K562 (cell line): ENCODE results near the gene SCLY. TPM values are rescaled to one million over a fixed set of nuclear protein-coding genes. Genes with fewer than 3 reads are reported as not detected.

Source experiments
- ARHGAP35 ChIP-seq: fragments of 450-650 bp; IDR thresholded peaks from 2 replicates; pipeline ENCODE4 v1.6.1; 2018; ENCODE audit not compliant: partially characterized antibody
- ATF7 ChIP-seq: fragments of 450-650 bp; IDR thresholded peaks from 2 replicates; pipeline ENCODE4 v1.7.1; 2014; ENCODE audit warnings: mild to moderate bottlenecking, moderate library complexity
- ESRRB ChIP-seq: fragments of 250-450 bp; sonication (Bioruptor Pico); IDR thresholded peaks from 2 replicates; pipeline ENCODE4 v1.5.0; 2020; ENCODE audit warnings: mild to moderate bottlenecking, moderate library complexity, borderline replicate concordance
- FOSL1 ChIP-seq: fragments of 200-800 bp; sonication (Bioruptor generic); conservative IDR thresholded peaks from 2 replicates; pipeline ENCODE4 v1.6.1; 2016; ENCODE audit warnings: missing genetic modification characterization, missing compliant biosample characterization
- HDAC1 ChIP-seq, 2 experiments: fragments of 450-650 bp; IDR thresholded peaks; 2 replicates each; pipeline ENCODE4 v1.6.1; 2016 to 2017; ENCODE audit warnings: inconsistent platforms in 1 of 2, mild to moderate bottlenecking in 1 of 2, moderate library complexity in 1 of 2
- MEF2A ChIP-seq: IDR thresholded peaks from 2 replicates; pipeline ENCODE4 v1.6.1; 2011; ENCODE audit warnings: low read depth, mild to moderate bottlenecking, low read length, moderate library complexity; ENCODE audit not compliant: control insufficient read depth
- MGA ChIP-seq: fragments of 450-650 bp; IDR thresholded peaks from 2 replicates; pipeline ENCODE4 v1.6.1; 2016; ENCODE audit warnings: mild to moderate bottlenecking, moderate library complexity
- PHF20 ChIP-seq: fragments of 450-650 bp; IDR thresholded peaks from 2 replicates; pipeline ENCODE4 v1.6.1; 2018; ENCODE audit not compliant: partially characterized antibody
- PKNOX1 ChIP-seq: fragments of 450-650 bp; IDR thresholded peaks from 2 replicates; pipeline ENCODE4 v1.6.1; 2016
- RBBP5 ChIP-seq: fragments of 200-600 bp; sonication (generic); IDR thresholded peaks from 2 replicates; pipeline ENCODE4 v1.6.1; 2012; ENCODE audit warnings: borderline replicate concordance, mild to moderate bottlenecking, low read length, control low read depth, inconsistent platforms; ENCODE audit not compliant: insufficient read depth, poor library complexity, severe bottlenecking
- ZNF57 ChIP-seq: fragments of 450-650 bp; formaldehyde crosslinking; IDR thresholded peaks from 2 replicates; pipeline ENCODE4 v1.4.0; 2020; ENCODE audit warnings: mild to moderate bottlenecking, moderate library complexity
- ZNF668 ChIP-seq: fragments of 250-450 bp; sonication (Bioruptor Pico); IDR thresholded peaks from 2 replicates; pipeline ENCODE4 v1.8.0; 2022; ENCODE audit warnings: mild to moderate bottlenecking, inconsistent platforms
- polyA plus RNA-seq, 8 experiments: library from polyadenylated mRNA; depleted of rRNA in 4 of 8; stranded (reverse) in 5 of 8; unstranded in 3 of 8; fragments of >200 nt; fragmentation: Nextera tagmentation in 2 of 8; fragmentation: Illumina TruSeq in 1 of 8; extraction: Ambion mirVana in 2 of 8; extraction: Trizol in 1 of 8; gene quantifications; 2 replicates each; pipeline versions ENCODE4 v1.2.1 to v1.2.3, GENCODE V29; 2011 to 2014; ENCODE audit warnings: inconsistent platforms in 1 of 8, missing spikeins in 1 of 8
- total RNA-seq, 7 experiments: library from RNA; depleted of rRNA in 6 of 7; stranded (reverse); fragments of >200 nt in 6 of 7; fragmentation: Illumina TruSeq in 2 of 7; extraction: Trizol in 2 of 7; gene quantifications; 2 replicates each; pipeline versions ENCODE4 v1.2.1 to v1.2.3, GENCODE V29; 2011 to 2021; ENCODE audit warnings: low replicate concordance in 1 of 7

The SCLY gene
- total and polyA plus RNA-seq, 9 of the 15 experiments (the other 6 are each of a cell fraction or from before 2014, with no cell fraction given) = 2.6 to 32.2 (median 21.1) TPM

- TF ChIP-seq MGA (peak; percentile 75), ESRRB (CRISPR knock-in tag) (no peak), ZNF668 (CRISPR knock-in tag) (no peak), FOSL1 (tag) (no peak), PHF20 (no peak), RBBP5 (no peak), PKNOX1 (no peak), HDAC1 (IDR thresholded peaks at IDR 0.05) (peak in 1 of 2 experiments; percentile 19; a peak in 1 of 4 replicates), ARHGAP35 (no peak), ZNF57 (CRISPR knock-in tag) (no peak), ATF7 (no peak), MEF2A (no peak)
Observed at GRCh38 chr2:238061315-238062202, 758 bp downstream of the SCLY start (continued).
